Measurements from ENCODE around the gene ANKRD55. TPM values are rescaled to one million over a fixed set of nuclear protein-coding genes. Genes with fewer than 3 reads are reported as not detected.

Gene ANKRD55
- total and polyA plus RNA-seq, 2 donors (not counting 3 experiments of a cell fraction or from before 2014, with no cell fraction given), result 1.4 to 2.1 TPM

DNA sequence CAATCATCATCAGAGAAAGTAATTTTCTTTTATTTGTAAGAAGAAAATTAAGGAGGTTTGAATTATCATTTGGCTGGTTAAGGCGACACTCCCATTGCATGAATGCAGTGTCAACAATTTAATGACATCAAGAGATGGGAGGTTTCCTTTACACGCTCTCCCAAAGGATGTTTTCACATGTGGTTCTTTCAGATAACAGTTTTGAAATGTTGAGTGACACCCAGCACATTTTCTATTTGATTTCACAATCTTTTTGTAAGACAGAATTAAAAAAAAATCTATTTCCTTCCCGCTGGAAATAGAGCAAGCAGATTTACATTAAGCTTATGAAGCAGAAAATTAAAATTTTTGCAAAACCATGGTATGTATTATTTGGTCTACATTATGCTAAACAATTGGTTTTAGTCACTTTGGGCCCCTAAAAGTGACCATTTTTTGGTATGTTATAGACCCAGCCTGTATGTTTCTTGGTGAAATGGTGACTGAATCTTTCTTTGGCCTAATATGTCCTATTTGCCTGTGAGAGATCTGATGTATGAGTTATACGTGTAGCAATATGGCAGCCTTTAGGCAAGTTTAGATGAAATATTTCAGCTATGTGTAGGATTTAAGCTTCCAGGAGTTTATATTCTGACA lies 18.9 kb upstream of the ANKRD55 start:
- POLR2A ChIA-PET, result no interaction called here
- dilution Hi-C loops (cut with MboI; ENCODE audit: extremely low pct_ligation_motif_present, low sequenced_read_pairs), result no loop called here
- BruUV-seq (replicated peaks), result no TSS peak
- FAIRE-seq, result no peak
- H3K79me2 ChIP-seq (ENCODE audit: control insufficient read depth, insufficient read depth, low read length), result no peaks in the 10 kb centered on the region
- H3K9me3 ChIP-seq (replicated peaks; ENCODE audit: control insufficient read depth, insufficient read depth, low read length), result no peaks in the 10 kb centered on the region
- CTCF ChIA-PET, result interaction anchor here (1.0 to 1.6 kb wide), 2 partner anchors 11 to 21 kb away, joined by 3 to 4 read pairs; no protein-coding TSS in a partner anchor
- no peak overlapping the region for H3K4me3 ChIP-seq (replicated peaks in 1 of 3; ENCODE audit: insufficient read depth in 1 of 3, low read depth in 1 of 3, low read length in 3 of 3)
- no peak overlapping the region for H3K27ac ChIP-seq (ENCODE audit: insufficient read depth, low read depth, low read length)
- no peak overlapping the region for H3K9ac ChIP-seq (replicated peaks; ENCODE audit: extremely low read depth, insufficient read depth, low read length)
- no peaks in the 10 kb centered on the region for H3K9me1 ChIP-seq (replicated peaks; ENCODE audit: control insufficient read depth, extremely low read depth, insufficient read depth, low read length)
- no peak overlapping the region for H3K4me2 ChIP-seq (ENCODE audit: insufficient read depth, low read length)
- DNase-seq (ENCODE audit: low read depth, low spot score), result peak; percentile 84
- H3K36me3 ChIP-seq (ENCODE audit: control insufficient read depth in 2 of 2, extremely low read depth in 1 of 2, insufficient read depth in 2 of 2, low read length in 2 of 2), result no peaks in the 10 kb centered on the region
- no peaks in the 10 kb centered on the region for H3K4me1 ChIP-seq (ENCODE audit: control insufficient read depth, extremely low read depth, insufficient read depth, low read length)
- no peak for TF ChIP-seq POLR2A (IDR thresholded peaks at IDR 0.05; ENCODE audit: low read depth, low read length)
- no peak for TF ChIP-seq FOS (IDR thresholded peaks at IDR 0.05; ENCODE audit: borderline replicate concordance, insufficient read depth, low read length)
- TF ChIP-seq POLR2AphosphoS5 (IDR thresholded peaks at IDR 0.05; ENCODE audit: insufficient read depth, low read depth, low read length), result no peak
- no peak for TF ChIP-seq JUN (IDR thresholded peaks at IDR 0.05; ENCODE audit: borderline replicate concordance, insufficient read depth, insufficient read length, low read depth)
- H3K27me3 ChIP-seq (ENCODE audit: control insufficient read depth in 2 of 2, insufficient read depth in 2 of 2, low read length in 2 of 2), result no peaks in the 10 kb centered on the region
- intact Hi-C loops (cut with micrococcal nuclease), result no loop called here
- no peaks in the 10 kb centered on the region for H4K20me1 ChIP-seq (replicated peaks; ENCODE audit: control insufficient read depth, extremely low read depth, insufficient read depth, low read length)
- H2AFZ ChIP-seq (ENCODE audit: low read depth, low read length), result no peak overlapping the region

DNA sequence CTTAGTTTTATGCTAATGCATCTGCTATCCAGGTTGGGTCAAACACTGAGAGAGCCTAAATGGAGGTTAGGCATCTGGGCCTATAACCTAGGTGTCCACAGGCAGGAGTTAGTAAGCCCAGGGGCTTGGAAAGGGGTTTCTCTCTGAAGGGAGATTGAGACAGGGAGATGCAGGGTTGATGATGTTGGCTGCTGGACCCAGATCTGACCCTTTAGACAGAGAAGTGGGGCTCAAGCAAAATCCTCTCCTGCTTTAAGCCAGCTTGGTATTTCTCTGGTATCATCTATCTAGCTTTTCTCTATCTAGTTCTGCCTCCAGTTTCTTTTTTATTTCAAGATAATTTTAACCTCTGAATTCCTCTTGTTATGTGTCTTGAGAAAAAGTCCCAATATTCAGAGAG lies 18.3 kb upstream of the ANKRD55 start:
- intact Hi-C loops (cut with micrococcal nuclease), result no loop called here
- FAIRE-seq (no peak), DNase-seq (ENCODE audit: low read depth, low spot score) (no peak)
- Histone ChIP-seq H3K79me2 (ENCODE audit: control insufficient read depth, insufficient read depth, low read length) (no peaks in the 10 kb centered on the region), H3K9me1 (replicated peaks; ENCODE audit: control insufficient read depth, extremely low read depth, insufficient read depth, low read length) (no peaks in the 10 kb centered on the region), H3K4me3 (replicated peaks in 1 of 3; ENCODE audit: insufficient read depth in 1 of 3, low read depth in 1 of 3, low read length in 3 of 3) (no peak overlapping the region), H3K9me3 (replicated peaks; ENCODE audit: control insufficient read depth, insufficient read depth, low read length) (no peaks in the 10 kb centered on the region), H3K9ac (replicated peaks; ENCODE audit: extremely low read depth, insufficient read depth, low read length) (no peak overlapping the region), H3K4me2 (ENCODE audit: insufficient read depth, low read length) (no peak overlapping the region), H3K36me3 (ENCODE audit: control insufficient read depth in 2 of 2, extremely low read depth in 1 of 2, insufficient read depth in 2 of 2, low read length in 2 of 2) (no peaks in the 10 kb centered on the region), H3K27ac (ENCODE audit: insufficient read depth, low read depth, low read length) (no peak overlapping the region), H2AFZ (ENCODE audit: low read depth, low read length) (no peak overlapping the region), H4K20me1 (replicated peaks; ENCODE audit: control insufficient read depth, extremely low read depth, insufficient read depth, low read length) (no peaks in the 10 kb centered on the region), H3K4me1 (ENCODE audit: control insufficient read depth, extremely low read depth, insufficient read depth, low read length) (no peaks in the 10 kb centered on the region), H3K27me3 (ENCODE audit: control insufficient read depth in 2 of 2, insufficient read depth in 2 of 2, low read length in 2 of 2) (no peaks in the 10 kb centered on the region)
- POLR2A ChIA-PET, result no interaction called here
- BruUV-seq (replicated peaks), result no TSS peak
- CTCF ChIA-PET, result interaction anchor here (1.0 to 1.6 kb wide), 2 partner anchors 12 to 20 kb away, joined by 3 to 4 read pairs; no protein-coding TSS in a partner anchor
- TF ChIP-seq MYC (IDR thresholded peaks at IDR 0.05; ENCODE audit: low read depth, low read length) (no peak), JUN (IDR thresholded peaks at IDR 0.05; ENCODE audit: borderline replicate concordance, insufficient read depth, insufficient read length, low read depth) (no peak), POLR2AphosphoS5 (IDR thresholded peaks at IDR 0.05; ENCODE audit: insufficient read depth, low read depth, low read length) (no peak), FOS (IDR thresholded peaks at IDR 0.05; ENCODE audit: borderline replicate concordance, insufficient read depth, low read length) (no peak), GATA2 (IDR thresholded peaks at IDR 0.05; ENCODE audit: insufficient read depth, insufficient read length, low read depth, low read length) (no peak), POLR2A (IDR thresholded peaks at IDR 0.05; ENCODE audit: low read depth, low read length) (no peak), EZH2 (IDR thresholded peaks at IDR 0.05; ENCODE audit: borderline replicate concordance, low read depth, low read length, severe bottlenecking) (no peak)
- TF ChIP-seq, protein P1, sequence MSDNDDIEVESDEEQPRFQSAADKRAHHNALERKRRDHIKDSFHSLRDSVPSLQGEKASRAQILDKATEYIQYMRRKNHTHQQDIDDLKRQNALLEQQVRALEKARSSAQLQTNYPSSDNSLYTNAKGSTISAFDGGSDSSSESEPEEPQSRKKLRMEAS (IDR thresholded peaks at IDR 0.05; ENCODE audit: insufficient read depth, insufficient read length), result no peak
- TF ChIP-seq, protein P2, sequence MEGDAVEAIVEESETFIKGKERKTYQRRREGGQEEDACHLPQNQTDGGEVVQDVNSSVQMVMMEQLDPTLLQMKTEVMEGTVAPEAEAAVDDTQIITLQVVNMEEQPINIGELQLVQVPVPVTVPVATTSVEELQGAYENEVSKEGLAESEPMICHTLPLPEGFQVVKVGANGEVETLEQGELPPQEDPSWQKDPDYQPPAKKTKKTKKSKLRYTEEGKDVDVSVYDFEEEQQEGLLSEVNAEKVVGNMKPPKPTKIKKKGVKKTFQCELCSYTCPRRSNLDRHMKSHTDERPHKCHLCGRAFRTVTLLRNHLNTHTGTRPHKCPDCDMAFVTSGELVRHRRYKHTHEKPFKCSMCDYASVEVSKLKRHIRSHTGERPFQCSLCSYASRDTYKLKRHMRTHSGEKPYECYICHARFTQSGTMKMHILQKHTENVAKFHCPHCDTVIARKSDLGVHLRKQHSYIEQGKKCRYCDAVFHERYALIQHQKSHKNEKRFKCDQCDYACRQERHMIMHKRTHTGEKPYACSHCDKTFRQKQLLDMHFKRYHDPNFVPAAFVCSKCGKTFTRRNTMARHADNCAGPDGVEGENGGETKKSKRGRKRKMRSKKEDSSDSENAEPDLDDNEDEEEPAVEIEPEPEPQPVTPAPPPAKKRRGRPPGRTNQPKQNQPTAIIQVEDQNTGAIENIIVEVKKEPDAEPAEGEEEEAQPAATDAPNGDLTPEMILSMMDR (IDR thresholded peaks at IDR 0.05; ENCODE audit: extremely low read depth in 1 of 2, insufficient read depth in 1 of 2, low read depth in 1 of 2, low read length in 2 of 2), result no peak
- dilution Hi-C loops (cut with MboI; ENCODE audit: extremely low pct_ligation_motif_present, low sequenced_read_pairs), result no loop called here

Measured in endothelial cell of umbilical vein (primary cell).